Hematopoietic multipotent progenitor cell treated with erythropoietin and hydrocortisone succinate and interleukin-3 and kit ligand, for 17 days (in vitro differentiated cells): ENCODE measurements around the gene KIF3A.

ENCODE experiments used
- DNase-seq: peaks from one replicate; pipeline ENCODE4 v3.0.0-alpha.2; 2015; ENCODE audit warnings: low spot score

KIF3A gene

GRCh38 chr5:132736853-132737833, at the start of gene KIF3A:
KIF3A (minus strand) TSS chr5:132737546; CDS start chr5:132737419, 127 bp downstream.
- DNase-seq: peak; percentile 97

GRCh38 chr5:132787076-132787475, 49.7 kb upstream of the KIF3A start:
- no peak for DNase-seq

DNA sequence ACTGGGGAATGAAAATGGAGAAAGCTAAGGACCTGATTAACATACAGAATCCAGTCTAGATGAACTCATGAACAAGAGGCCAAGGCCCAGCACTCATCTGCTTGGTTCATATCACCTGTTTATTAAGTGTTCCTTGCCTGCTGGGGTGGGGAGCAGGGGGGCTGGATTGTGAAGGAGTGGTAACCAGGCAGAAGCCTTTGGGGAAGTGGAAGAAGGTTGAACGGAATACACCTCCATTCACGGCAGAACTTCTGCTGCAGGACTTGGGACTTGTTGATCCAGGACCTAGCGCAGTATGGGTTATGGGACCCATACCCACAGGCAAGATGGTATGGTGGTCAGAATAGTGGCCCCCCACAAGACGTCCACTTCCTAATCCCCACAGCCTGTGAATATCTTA, 48.5 kb upstream of the KIF3A start:
- DNase-seq: no peak

- DNase-seq: no peak
These were observed 48.0 kb upstream of the KIF3A start for GRCh38 chr5:132785365-132785764.

DNA sequence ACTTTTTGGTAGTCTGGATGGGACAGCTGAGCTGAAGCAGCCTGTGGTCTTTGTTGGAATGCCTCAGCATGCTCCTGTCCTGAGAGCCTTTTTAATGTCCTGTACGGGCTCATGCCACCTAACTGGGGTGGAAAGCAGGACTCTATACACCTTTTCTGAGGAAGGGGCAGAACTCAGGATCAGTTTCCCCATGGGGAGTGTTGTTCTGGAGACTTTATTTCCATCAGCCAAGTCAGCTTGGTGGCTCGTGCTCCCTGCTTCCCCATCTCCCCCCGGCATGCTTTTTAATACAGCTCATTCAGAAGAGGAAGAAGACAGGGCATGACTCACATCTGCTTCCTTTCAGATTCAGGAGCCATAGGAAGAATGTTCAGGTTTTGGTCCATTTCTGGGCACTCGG, 44.8 kb upstream of the KIF3A start:
- DNase-seq: no peak

- no peak for DNase-seq
These were observed 43.7 kb upstream of the KIF3A start for GRCh38 chr5:132781029-132781428.

DNA sequence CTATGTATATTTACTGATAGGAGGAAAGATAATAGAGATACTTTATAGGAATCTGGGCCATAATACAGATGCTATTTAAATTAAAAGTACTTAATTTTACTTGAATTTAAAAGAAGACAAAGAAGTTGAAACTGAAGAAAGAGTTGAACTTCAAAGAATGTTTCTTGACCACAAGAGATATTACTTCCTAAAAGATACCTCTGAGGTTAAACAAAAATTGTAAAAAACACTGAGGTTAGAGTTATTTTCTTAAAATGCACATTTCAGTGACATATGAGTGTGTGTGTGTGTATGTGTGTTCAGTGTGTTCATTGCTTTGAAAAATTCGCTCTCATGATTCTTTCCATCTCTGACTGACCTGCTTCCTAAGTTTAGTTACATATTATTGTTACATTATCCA, 43.2 kb upstream of the KIF3A start:
- DNase-seq: no peak

DNA sequence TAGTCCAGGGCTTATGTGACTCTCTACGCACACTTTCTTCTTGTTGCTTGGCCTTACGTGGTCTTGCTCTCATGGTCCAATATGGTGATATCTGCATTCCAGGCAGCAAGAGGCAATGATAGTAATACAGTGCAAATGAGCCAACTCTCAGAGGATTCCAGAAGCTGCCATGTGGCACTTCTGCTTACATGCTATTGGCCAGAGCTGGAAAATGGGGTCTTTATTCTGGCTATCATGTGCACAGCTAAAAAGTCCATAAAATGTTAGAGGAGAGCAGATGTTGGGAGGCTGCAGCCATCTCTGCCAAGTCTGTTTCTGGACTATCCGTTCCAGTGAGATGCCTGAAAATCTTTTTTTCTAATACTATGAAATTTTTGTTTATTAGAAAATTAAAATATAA, 42.6 kb upstream of the KIF3A start:
- no peak for DNase-seq

DNA sequence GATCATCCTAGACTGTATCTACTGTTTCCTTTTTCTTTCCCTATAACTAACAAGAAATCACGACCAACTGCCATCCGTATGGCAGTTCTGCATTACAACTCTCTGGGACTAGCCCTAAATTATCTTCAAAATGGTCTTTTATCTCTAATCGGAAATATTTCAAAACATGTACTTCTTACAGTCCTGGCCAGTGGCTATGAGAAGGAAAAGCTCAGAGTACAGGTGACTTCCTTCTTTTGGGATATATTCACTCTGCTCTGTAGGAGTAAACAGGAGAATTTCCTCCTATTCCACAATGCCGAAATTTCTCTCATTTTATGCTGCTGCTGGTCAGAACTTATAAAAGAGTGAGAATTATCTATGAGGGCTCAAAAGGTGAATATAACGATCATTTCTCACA, 41.5 kb upstream of the KIF3A start:
- DNase-seq: no peak

GRCh38 chr5:132778129-132778528, 40.8 kb upstream of the KIF3A start:
- no peak for DNase-seq

DNA sequence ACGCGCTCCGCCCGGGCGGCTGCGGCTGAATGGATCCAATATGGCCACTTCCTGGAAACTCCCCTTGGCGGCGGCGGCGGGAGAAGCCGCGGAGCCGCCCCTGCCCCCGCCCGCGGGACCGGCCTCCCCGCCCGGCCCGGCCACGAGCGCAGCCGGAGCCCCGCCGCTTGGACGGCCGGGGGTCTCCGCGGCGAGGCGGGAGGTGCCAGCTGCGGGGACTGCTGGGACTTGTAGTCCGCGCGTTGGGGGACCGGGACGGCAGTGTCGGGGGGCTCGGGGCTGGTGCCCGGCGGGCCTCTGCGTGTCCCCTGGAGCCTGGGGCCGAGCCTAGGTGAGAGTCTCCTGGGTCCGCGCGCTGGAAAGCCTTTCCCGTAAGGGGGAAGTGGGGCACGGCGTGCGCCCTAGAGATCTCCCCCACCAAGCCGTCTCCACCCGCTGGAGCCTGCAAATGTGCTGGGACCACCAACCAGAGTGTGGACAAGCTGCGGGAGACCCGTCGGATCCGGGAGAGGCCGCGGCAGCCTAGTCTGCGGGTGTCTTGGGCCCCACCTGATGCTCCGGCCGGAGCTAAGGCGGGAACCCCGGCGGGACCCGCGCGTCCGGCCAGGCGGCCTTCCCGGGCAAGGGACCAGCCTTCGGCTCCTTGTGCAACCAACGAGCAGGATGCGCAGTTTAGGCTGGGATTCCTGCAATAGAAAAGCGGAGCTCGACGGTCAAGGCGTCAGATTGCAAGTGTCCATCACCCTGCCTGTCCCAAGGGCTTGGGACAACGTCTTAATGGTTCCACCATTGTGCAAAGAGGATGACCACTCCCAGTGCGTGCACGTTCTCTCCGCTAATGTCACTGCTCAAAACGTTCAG, 40.1 kb upstream of the KIF3A start, which contains the start of gene SEPTIN8:
TSS of gene SEPTIN8 (minus strand) at position 31 of the 861 bp plus-strand sequence. CDS start 102 bp downstream, outside the sequence.
- no peak for DNase-seq

DNA sequence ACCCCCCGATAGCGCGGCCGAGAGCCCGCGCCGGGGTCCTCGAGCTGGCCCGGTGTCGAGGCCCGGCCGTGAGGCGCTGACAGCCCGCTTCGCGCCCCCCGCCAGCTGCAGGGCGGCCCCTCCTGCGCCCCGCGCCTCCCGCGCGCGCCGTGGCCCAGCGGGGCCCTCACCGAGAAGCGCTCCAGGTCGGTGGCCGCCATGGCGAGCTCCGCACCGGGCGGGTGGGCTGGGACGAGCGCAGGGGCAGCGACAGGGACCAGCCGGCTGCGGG, 39.5 kb upstream of the KIF3A start:
- DNase-seq: no peak

GRCh38 chr5:132776131-132776937, 39.0 kb upstream of the KIF3A start:
- DNase-seq: no peak

DNA sequence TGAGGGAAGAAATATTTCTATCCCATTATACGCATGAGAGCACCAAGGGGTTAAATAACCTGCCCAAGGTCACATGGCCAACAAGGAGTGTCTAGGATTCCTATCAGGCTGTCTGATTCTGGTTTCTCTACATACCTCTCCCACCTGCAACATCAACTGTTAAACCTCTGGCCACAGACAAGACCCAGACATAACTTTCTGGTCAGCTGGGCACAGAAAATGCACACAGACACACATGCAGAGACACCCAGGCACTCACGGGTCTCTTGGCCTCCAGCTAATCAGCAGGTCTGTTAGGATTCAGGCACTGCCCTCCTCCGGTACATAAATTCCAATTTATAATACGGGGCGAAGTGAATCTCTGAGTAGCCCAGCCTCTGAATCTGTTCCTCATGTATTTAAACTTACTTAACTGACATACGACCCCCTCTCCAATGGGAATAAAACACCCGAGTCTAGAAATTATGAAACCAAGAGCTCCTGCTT, 38.2 kb upstream of the KIF3A start:
- DNase-seq: no peak

GRCh38 chr5:132774896-132775295, 37.5 kb upstream of the KIF3A start:
- no peak for DNase-seq

DNA sequence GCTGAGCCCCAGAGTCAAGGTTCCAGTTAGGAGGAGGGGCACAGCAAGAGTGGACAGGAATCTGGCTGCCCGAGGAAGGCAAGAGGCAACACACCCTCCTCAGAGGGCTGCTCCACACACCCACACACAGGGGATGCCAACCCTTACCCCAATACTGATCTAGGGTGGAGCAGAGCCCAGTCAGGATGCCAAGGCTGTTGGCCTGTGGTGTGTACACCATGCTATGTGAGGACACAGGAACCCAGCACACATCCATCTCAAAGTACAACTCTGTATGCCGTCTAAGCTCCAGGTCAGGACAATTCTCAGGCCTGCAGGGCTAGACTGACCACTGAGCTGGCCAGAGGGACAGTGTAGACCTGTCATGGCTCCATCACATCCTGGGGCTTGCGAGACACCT, 37.1 kb upstream of the KIF3A start:
- no peak for DNase-seq

DNA sequence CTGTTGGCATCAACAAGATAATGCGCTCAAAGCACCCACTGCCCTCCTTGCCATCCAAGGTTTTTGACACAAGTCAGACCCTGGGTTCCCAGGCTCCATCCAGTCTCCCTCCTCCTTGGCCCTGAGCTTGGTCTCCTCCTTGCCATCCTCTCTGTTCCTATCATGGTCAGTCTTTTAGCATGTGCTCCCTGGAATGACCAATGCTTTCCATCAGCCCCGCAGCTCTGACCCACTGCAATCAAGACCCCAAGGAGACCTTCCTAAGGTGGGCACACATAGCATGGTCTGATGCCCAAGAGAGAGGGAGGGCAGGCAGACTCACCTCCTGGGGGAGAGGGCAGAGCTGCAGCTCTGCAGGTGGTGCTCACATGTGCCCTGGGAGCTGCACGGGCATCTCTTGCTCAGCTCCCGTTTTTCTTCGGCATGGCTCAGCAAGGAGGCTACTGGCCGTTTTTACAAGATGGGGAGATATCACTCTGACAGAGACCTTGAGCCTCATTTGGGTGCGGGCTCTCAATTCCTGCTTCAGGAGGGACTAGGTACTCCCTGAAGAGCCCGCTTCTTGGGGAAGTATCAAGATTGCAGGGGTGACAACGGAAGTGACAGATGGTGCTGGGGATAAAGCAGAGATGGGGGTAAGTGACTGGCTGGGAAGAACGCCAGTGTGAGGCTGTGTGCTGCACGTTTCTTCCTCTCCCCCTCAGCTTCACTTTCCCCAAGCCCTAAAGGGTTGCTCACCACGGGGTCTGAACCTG, 36.4 kb upstream of the KIF3A start:
- DNase-seq: no peak

- no peak for DNase-seq
These were observed 35.8 kb upstream of the KIF3A start for GRCh38 chr5:132773114-132773513.

- no peak for DNase-seq
These were observed 35.1 kb upstream of the KIF3A start for GRCh38 chr5:132772291-132773070.

DNA sequence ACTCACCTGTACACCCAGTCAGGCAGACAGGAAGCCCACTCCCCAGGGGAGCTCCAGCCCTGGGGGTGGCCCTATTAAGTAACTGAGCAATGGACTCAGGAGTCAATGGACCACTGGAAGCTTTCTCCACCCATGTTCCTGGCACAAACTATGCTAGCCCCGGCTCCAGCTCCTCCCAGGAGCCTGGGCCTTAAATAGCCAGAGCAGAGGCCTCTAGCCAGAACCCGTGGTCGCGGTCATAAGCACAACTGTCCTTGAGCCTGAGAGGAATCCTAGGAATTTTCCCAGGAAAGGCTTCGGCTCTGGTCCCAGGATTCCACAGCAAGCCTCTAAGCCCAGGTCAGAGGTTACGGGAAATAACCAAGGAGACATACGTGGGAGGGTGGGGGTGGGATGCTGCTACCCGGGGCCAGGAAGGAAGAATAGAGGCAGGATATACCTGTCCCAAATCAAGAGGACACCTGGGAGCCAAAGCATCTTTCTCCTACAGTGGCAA, 34.2 kb upstream of the KIF3A start:
- no peak for DNase-seq
